ENCODE results near the gene FERMT1. TPM values are rescaled to one million over a fixed set of nuclear protein-coding genes. Genes with fewer than 3 reads are reported as not detected.
"Not testable (repeated sequence)": the region's sequence is repeated elsewhere in the genome, so short reads cannot be mapped to it uniquely, and the experiment has no call there.

The FERMT1 gene
- total RNA-seq, 1 donor from 2014 or later, result 10.9 TPM

- H3K36me3 Mint-ChIP-seq (ENCODE audit: low read depth, unreplicated experiment), result peaks cover 29% of the 10 kb centered on the region
- H3K27ac ChIP-seq (ENCODE audit: low read depth, low read length), result no peak overlapping the region
- no peaks in the 10 kb centered on the region for H3K27me3 Mint-ChIP-seq (ENCODE audit: low read depth, unreplicated experiment)
- no peak overlapping the region for H2AFZ ChIP-seq (ENCODE audit: low read depth, low read length)
- H3K27me3 ChIP-seq (ENCODE audit: insufficient read depth, low read length), result no peaks in the 10 kb centered on the region
- no peak overlapping the region for H3K4me3 ChIP-seq (ENCODE audit: insufficient read depth, low read depth, low read length)
- no peak overlapping the region for H3K4me3 Mint-ChIP-seq (ENCODE audit: unreplicated experiment)
- H3K4me1 ChIP-seq (ENCODE audit: insufficient read depth, low read length), result no peaks in the 10 kb centered on the region
- no peaks in the 10 kb centered on the region for H3K4me1 Mint-ChIP-seq (ENCODE audit: low read depth, unreplicated experiment)
- FAIRE-seq, result no peak
- peaks cover 3% of the 10 kb centered on the region for H3K9me3 ChIP-seq (ENCODE audit: insufficient read depth, low read depth, low read length)
- no peak overlapping the region for H3K27ac Mint-ChIP-seq (ENCODE audit: unreplicated experiment)
- no peaks in the 10 kb centered on the region for H3K79me2 ChIP-seq (ENCODE audit: insufficient read depth, low read length)
- peaks cover 7% of the 10 kb centered on the region for H3K9me3 Mint-ChIP-seq (ENCODE audit: unreplicated experiment)
- no peak for DNase-seq (ENCODE audit: low read depth)
- TF ChIP-seq CTCF (IDR thresholded peaks at IDR 0.05; ENCODE audit: insufficient read depth, low read depth, low read length), result no peak
- TF ChIP-seq EZH2 (IDR thresholded peaks at IDR 0.05; ENCODE audit: insufficient read depth, low read length), result no peak
- no peak overlapping the region for H3K4me2 ChIP-seq (ENCODE audit: low read length)
- H3K9ac ChIP-seq (ENCODE audit: low read length), result no peak overlapping the region
- H4K20me1 ChIP-seq (ENCODE audit: insufficient read depth, low read length), result no peaks in the 10 kb centered on the region
- H3K36me3 ChIP-seq (ENCODE audit: insufficient read depth, low read length), result peaks cover 2% of the 10 kb centered on the region
Observed at GRCh38 chr20:6113951-6114350, 8.9 kb downstream of the FERMT1 start.

- H3K36me3 ChIP-seq (ENCODE audit: insufficient read depth, low read length); FAIRE-seq: not testable (repeated sequence)
Observed at GRCh38 chr20:6112965-6113364, 9.9 kb downstream of the FERMT1 start.

GRCh38 chr20:6108330-6108729 lies 14.5 kb downstream of the FERMT1 start:
- H3K4me1 Mint-ChIP-seq (ENCODE audit: low read depth, unreplicated experiment), result peaks cover 9% of the 10 kb centered on the region
- DNase-seq (ENCODE audit: low read depth) (no peak), FAIRE-seq (no peak)
- H3K36me3 ChIP-seq (ENCODE audit: insufficient read depth, low read length), result no peaks in the 10 kb centered on the region
- no peak overlapping the region for H3K9ac ChIP-seq (ENCODE audit: low read length)
- TF ChIP-seq CTCF (IDR thresholded peaks at IDR 0.05; ENCODE audit: insufficient read depth, low read depth, low read length), result no peak
- TF ChIP-seq EZH2 (IDR thresholded peaks at IDR 0.05; ENCODE audit: insufficient read depth, low read length), result no peak
- no peak overlapping the region for H3K4me3 Mint-ChIP-seq (ENCODE audit: unreplicated experiment)
- H2AFZ ChIP-seq (ENCODE audit: low read depth, low read length), result no peak overlapping the region
- no peaks in the 10 kb centered on the region for H3K27me3 ChIP-seq (ENCODE audit: insufficient read depth, low read length)
- peaks cover 14% of the 10 kb centered on the region for H3K36me3 Mint-ChIP-seq (ENCODE audit: low read depth, unreplicated experiment)
- no peak overlapping the region for H3K27ac ChIP-seq (ENCODE audit: low read depth, low read length)
- no peaks in the 10 kb centered on the region for H3K4me1 ChIP-seq (ENCODE audit: insufficient read depth, low read length)
- H3K4me3 ChIP-seq (ENCODE audit: insufficient read depth, low read depth, low read length), result no peak overlapping the region
- peaks cover 7% of the 10 kb centered on the region for H3K9me3 Mint-ChIP-seq (ENCODE audit: unreplicated experiment)
- H3K4me2 ChIP-seq (ENCODE audit: low read length), result no peak overlapping the region
- H4K20me1 ChIP-seq (ENCODE audit: insufficient read depth, low read length), result no peaks in the 10 kb centered on the region
- H3K27me3 Mint-ChIP-seq (ENCODE audit: low read depth, unreplicated experiment), result no peaks in the 10 kb centered on the region
- H3K79me2 ChIP-seq (ENCODE audit: insufficient read depth, low read length), result no peaks in the 10 kb centered on the region
- no peak overlapping the region for H3K27ac Mint-ChIP-seq (ENCODE audit: unreplicated experiment)
- no peaks in the 10 kb centered on the region for H3K9me3 ChIP-seq (ENCODE audit: insufficient read depth, low read depth, low read length)

More at GRCh38 chr20:6112965-6113364, 9.9 kb downstream of the FERMT1 start:
- not testable (repeated sequence) for H3K9me3 ChIP-seq (ENCODE audit: insufficient read depth, low read depth, low read length); H3K9ac ChIP-seq (ENCODE audit: low read length); H3K27ac Mint-ChIP-seq (ENCODE audit: unreplicated experiment); H3K4me1 ChIP-seq (ENCODE audit: insufficient read depth, low read length); H3K27ac ChIP-seq (ENCODE audit: low read depth, low read length); H2AFZ ChIP-seq (ENCODE audit: low read depth, low read length); H3K4me3 ChIP-seq (ENCODE audit: insufficient read depth, low read depth, low read length); H3K4me2 ChIP-seq (ENCODE audit: low read length); DNase-seq (ENCODE audit: low read depth); H3K27me3 ChIP-seq (ENCODE audit: insufficient read depth, low read length); H3K27me3 Mint-ChIP-seq (ENCODE audit: low read depth, unreplicated experiment); H3K79me2 ChIP-seq (ENCODE audit: insufficient read depth, low read length); H4K20me1 ChIP-seq (ENCODE audit: insufficient read depth, low read length); H3K4me1 Mint-ChIP-seq (ENCODE audit: low read depth, unreplicated experiment); H3K9me3 Mint-ChIP-seq (ENCODE audit: unreplicated experiment); H3K4me3 Mint-ChIP-seq (ENCODE audit: unreplicated experiment)
- H3K36me3 Mint-ChIP-seq (ENCODE audit: low read depth, unreplicated experiment), result peaks cover 29% of the 10 kb centered on the region

All from astrocyte (in vitro differentiated cells and primary cell).